Left ventricle myocardium inferior (tissue), 1 donor: Measurements from ENCODE around the gene IFI27. TPM values are rescaled to one million over a fixed set of nuclear protein-coding genes. Genes with fewer than 3 reads are reported as not detected.

ENCODE experiments used
- DNase-seq: peaks from one replicate; pipeline ENCODE4 v3.0.0-alpha.2; 2020
- H3K27ac ChIP-seq: fragments of 200-600 bp; replicated peaks from 2 replicates; pipeline ENCODE4 v1.8.0; 2021
- H3K27me3 ChIP-seq: fragments of 200-600 bp; 2 replicates; pipeline ENCODE4 v1.8.0; 2021; ENCODE audit warnings: low read depth
- H3K36me3 ChIP-seq: fragments of 200-600 bp; 2 replicates; pipeline ENCODE4 v1.8.0; 2021
- H3K4me1 ChIP-seq: fragments of 200-600 bp; 2 replicates; pipeline ENCODE4 v1.8.0; 2021
- H3K4me3 ChIP-seq: fragments of 200-600 bp; 2 replicates; pipeline ENCODE4 v1.8.0; 2021; ENCODE audit warnings: mild to moderate bottlenecking, moderate library complexity
- H3K9me3 ChIP-seq: fragments of 200-600 bp; replicated peaks from 2 replicates; pipeline ENCODE4 v1.8.0; 2021
- intact Hi-C: fragments of 100-400 bp; cut with micrococcal nuclease; formaldehyde crosslinking; loops from one replicate; pipeline ENCODE4 v1.11.0; 2022
- total RNA-seq: library from RNA; stranded (reverse); fragmentation: NEBNext Ultra II Directional; extraction: Animal tissue kit (Norgen Biotek cat#: 25700); gene quantifications from one replicate; pipeline ENCODE4 v1.2.1, GENCODE V29; 2021
- TF ChIP-seq, protein P1 (sequence below): fragments of 200-600 bp; IDR thresholded peaks from 2 replicates; pipeline ENCODE4 v1.8.0; 2021; ENCODE audit warnings: antibody characterized with exemption, mild to moderate bottlenecking, borderline replicate concordance
- donor health status: DM: no; HTN: yes; CAD: no; lungs with severe emphysema.

The IFI27 gene
- total RNA-seq, 1 donor from 2014 or later, result 130 TPM

GRCh38 chr14:94098326-94098992 is 12.1 kb upstream of the IFI27 start:
- DNase-seq, result no peak
- H3K36me3 ChIP-seq, result peaks cover 8% of the 10 kb centered on the region
- H3K27ac ChIP-seq, result no peak overlapping the region
- H3K9me3 ChIP-seq, result no peaks in the 10 kb centered on the region
- H3K27me3 ChIP-seq, result no peaks in the 10 kb centered on the region
- H3K4me1 ChIP-seq, result no peaks in the 10 kb centered on the region
- no peak overlapping the region for H3K4me3 ChIP-seq
- intact Hi-C loops, result no loop called here
- TF ChIP-seq, protein P1, sequence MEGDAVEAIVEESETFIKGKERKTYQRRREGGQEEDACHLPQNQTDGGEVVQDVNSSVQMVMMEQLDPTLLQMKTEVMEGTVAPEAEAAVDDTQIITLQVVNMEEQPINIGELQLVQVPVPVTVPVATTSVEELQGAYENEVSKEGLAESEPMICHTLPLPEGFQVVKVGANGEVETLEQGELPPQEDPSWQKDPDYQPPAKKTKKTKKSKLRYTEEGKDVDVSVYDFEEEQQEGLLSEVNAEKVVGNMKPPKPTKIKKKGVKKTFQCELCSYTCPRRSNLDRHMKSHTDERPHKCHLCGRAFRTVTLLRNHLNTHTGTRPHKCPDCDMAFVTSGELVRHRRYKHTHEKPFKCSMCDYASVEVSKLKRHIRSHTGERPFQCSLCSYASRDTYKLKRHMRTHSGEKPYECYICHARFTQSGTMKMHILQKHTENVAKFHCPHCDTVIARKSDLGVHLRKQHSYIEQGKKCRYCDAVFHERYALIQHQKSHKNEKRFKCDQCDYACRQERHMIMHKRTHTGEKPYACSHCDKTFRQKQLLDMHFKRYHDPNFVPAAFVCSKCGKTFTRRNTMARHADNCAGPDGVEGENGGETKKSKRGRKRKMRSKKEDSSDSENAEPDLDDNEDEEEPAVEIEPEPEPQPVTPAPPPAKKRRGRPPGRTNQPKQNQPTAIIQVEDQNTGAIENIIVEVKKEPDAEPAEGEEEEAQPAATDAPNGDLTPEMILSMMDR, result no peak

DNA sequence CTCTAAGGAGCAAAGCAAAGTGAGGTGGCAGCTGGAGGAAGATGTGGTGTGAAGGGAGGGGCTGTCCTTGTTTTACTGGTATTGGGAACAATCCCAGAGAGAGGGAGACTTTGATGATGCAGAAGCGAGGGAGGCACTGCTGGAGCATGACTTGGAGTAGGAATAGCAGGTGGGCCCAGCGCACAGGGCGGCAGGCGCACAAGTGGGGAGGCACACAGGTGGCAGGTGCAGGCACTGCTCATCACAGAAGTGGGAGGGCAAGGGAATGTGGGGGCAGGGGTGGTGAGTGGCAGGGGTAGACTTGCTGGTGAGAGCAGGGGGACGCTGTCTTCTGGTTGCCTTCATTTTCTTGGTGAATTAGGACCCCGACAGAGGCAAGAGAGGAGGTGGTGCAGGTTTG is 11.5 kb upstream of the IFI27 start:
- H3K36me3 ChIP-seq, result peaks cover 8% of the 10 kb centered on the region
- H3K27me3 ChIP-seq, result no peaks in the 10 kb centered on the region
- H3K4me1 ChIP-seq, result no peaks in the 10 kb centered on the region
- DNase-seq, result no peak
- intact Hi-C loops, result no loop called here
- H3K4me3 ChIP-seq, result no peak overlapping the region
- H3K27ac ChIP-seq, result no peak overlapping the region
- no peaks in the 10 kb centered on the region for H3K9me3 ChIP-seq
- TF ChIP-seq, protein P1, result no peak

DNA sequence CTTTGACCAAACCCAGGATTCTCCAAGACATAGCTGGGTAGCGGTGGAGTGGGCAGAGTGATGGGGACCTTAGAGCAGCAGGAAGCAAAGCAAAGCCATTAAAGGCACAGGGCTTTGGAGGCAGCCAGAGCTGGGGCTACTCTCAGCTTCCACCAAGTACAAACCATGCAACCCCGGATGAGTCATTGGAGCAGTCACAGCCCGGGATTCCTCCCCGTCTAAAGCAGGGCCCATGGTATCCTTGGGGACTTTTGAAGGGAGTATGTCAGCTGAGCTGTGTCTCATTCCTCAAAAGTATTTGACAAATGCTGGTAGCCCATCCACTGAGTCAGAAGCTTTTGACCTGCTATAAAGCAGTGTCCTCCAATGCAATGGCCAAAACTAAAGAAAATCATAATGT is 9.7 kb upstream of the IFI27 start:
- Histone ChIP-seq H3K27ac (no peak overlapping the region), H3K4me1 (no peaks in the 10 kb centered on the region), H3K4me3 (no peak overlapping the region), H3K9me3 (no peaks in the 10 kb centered on the region), H3K36me3 (peaks cover 8% of the 10 kb centered on the region), H3K27me3 (no peaks in the 10 kb centered on the region)
- TF ChIP-seq, protein P1, result no peak
- no peak for DNase-seq
- intact Hi-C loops, result no loop called here

DNA sequence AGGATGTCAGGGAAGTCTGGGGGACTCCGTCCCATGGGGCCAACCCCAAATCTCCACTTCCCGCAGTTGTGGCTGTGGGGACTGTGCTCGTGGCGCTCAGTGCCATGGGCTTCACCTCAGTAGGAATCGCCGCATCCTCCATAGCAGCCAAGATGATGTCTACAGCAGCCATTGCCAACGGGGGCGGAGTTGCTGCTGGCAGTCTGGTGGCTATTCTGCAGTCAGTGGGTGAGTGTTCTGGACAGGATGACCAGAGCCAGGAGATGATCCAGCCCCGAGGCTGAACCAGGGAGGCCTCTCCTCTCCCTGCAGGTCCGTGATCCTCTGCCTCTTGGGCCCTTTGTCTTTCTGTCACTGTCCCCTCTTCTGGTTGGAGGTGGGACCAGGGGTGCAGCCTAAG is 8.8 kb upstream of the IFI27 start:
- Histone ChIP-seq H3K27me3 (no peaks in the 10 kb centered on the region), H3K27ac (no peak overlapping the region), H3K36me3 (peaks cover 8% of the 10 kb centered on the region), H3K9me3 (no peaks in the 10 kb centered on the region), H3K4me1 (no peaks in the 10 kb centered on the region), H3K4me3 (no peak overlapping the region)
- DNase-seq, result no peak
- TF ChIP-seq, protein P1, result no peak
- intact Hi-C loops, result no loop called here

GRCh38 chr14:94102768-94103482 is 7.6 kb upstream of the IFI27 start:
- TF ChIP-seq, protein P1, result no peak
- DNase-seq, result no peak
- intact Hi-C loops, result no loop called here
- no peaks in the 10 kb centered on the region for H3K36me3 ChIP-seq
- no peaks in the 10 kb centered on the region for H3K9me3 ChIP-seq
- no peak overlapping the region for H3K4me3 ChIP-seq
- H3K27ac ChIP-seq, result no peak overlapping the region
- H3K27me3 ChIP-seq, result no peaks in the 10 kb centered on the region
- no peaks in the 10 kb centered on the region for H3K4me1 ChIP-seq
